Fibroblast of skin of abdomen (primary cell): ENCODE results near the gene MFSD2A.
"Not testable (repeated sequence)": the region's sequence is repeated elsewhere in the genome, so short reads cannot be mapped to it uniquely, and the experiment has no call there.

Experiments used
- DNase-seq: peaks from one replicate; pipeline ENCODE4 v3.0.0-alpha.2; 2013

The MFSD2A gene

GRCh38 chr1:39969048-39969447, 14.1 kb downstream of the MFSD2A start:
- DNase-seq, result no peak

- no peak for DNase-seq
Observed at GRCh38 chr1:39969531-39970270, 14.8 kb downstream of the MFSD2A start.

GRCh38 chr1:39970274-39970673, 15.3 kb downstream of the MFSD2A start:
- no peak for DNase-seq

GRCh38 chr1:39971138-39971537, 16.2 kb downstream of the MFSD2A start:
- no peak for DNase-seq

- peak; percentile 57 for DNase-seq
Observed at GRCh38 chr1:39973503-39974135, 18.7 kb downstream of the MFSD2A start.

GRCh38 chr1:39976732-39977131, 21.8 kb downstream of the MFSD2A start:
- DNase-seq, result no peak

GRCh38 chr1:39977202-39977601, 22.3 kb downstream of the MFSD2A start:
- peak; percentile 44 for DNase-seq

- DNase-seq, result no peak
Observed at GRCh38 chr1:39979654-39980053, 24.7 kb downstream of the MFSD2A start.

GRCh38 chr1:39980555-39981313, 25.8 kb downstream of the MFSD2A start:
- no peak for DNase-seq

GRCh38 chr1:39981385-39981784, 26.4 kb downstream of the MFSD2A start:
- DNase-seq, result no peak

- DNase-seq, result peak; percentile 91
Observed at GRCh38 chr1:39981945-39982344, 27.0 kb downstream of the MFSD2A start.

- DNase-seq, result not testable (repeated sequence)
Observed at GRCh38 chr1:39984480-39984879, 29.5 kb downstream of the MFSD2A start.

- no peak for DNase-seq
Observed at GRCh38 chr1:39984951-39985350, 30.0 kb downstream of the MFSD2A start.

- DNase-seq, result no peak
Observed at GRCh38 chr1:39987869-39988268, 32.9 kb downstream of the MFSD2A start.

GRCh38 chr1:39988618-39989343, 33.8 kb downstream of the MFSD2A start:
- DNase-seq, result no peak

- no peak for DNase-seq
Observed at GRCh38 chr1:39990428-39990827, 35.5 kb downstream of the MFSD2A start.

GRCh38 chr1:39992234-39992633, 37.3 kb downstream of the MFSD2A start:
- DNase-seq, result peak; percentile 49

- DNase-seq, result no peak
Observed at GRCh38 chr1:39992888-39993287, 37.9 kb downstream of the MFSD2A start.

- no peak for DNase-seq
Observed at GRCh38 chr1:39995973-39996393, 41.0 kb downstream of the MFSD2A start.

GRCh38 chr1:39996396-39997004, 41.6 kb downstream of the MFSD2A start:
- DNase-seq, result peak; percentile 16

GRCh38 chr1:40001456-40001855, 46.5 kb downstream of the MFSD2A start:
- DNase-seq, result no peak
